HG02678 (cell line): ENCODE data around the gene SIK2.

Experiments used
- ATAC-seq: cut with Tn5 transposase; IDR thresholded peaks from one replicate; pipeline ENCODE4 v1.9.1; 2021; ENCODE audit warnings: mild to moderate bottlenecking, moderate library complexity; ENCODE audit not compliant: unreplicated experiment

SIK2 gene

GRCh38 chr11:111601979-111602864 is at the start of gene SIK2:
Gene SIK2 (plus strand): TSS chr11:111602449. CDS start chr11:111602564, 115 bp downstream.
- peak; percentile 87 for ATAC-seq

GRCh38 chr11:111554532-111554931 is 47.7 kb upstream of the SIK2 start:
- no peak for ATAC-seq

GRCh38 chr11:111555255-111555654 is 47.0 kb upstream of the SIK2 start:
- no peak for ATAC-seq

- ATAC-seq: no peak
Observed at GRCh38 chr11:111557425-111558111, 44.7 kb upstream of the SIK2 start.

- no peak for ATAC-seq
Observed at GRCh38 chr11:111559800-111560464, 42.3 kb upstream of the SIK2 start.

- ATAC-seq: no peak
Observed at GRCh38 chr11:111560800-111561199, 41.4 kb upstream of the SIK2 start.

- ATAC-seq: no peak
Observed at GRCh38 chr11:111561306-111561705, 40.9 kb upstream of the SIK2 start.

- no peak for ATAC-seq
Observed at GRCh38 chr11:111561791-111562325, 40.4 kb upstream of the SIK2 start.

- ATAC-seq: no peak
Observed at GRCh38 chr11:111562692-111563389, 39.4 kb upstream of the SIK2 start.

- ATAC-seq: no peak
Observed at GRCh38 chr11:111565114-111565720, 37.0 kb upstream of the SIK2 start.

- no peak for ATAC-seq
Observed at GRCh38 chr11:111566324-111566723, 35.9 kb upstream of the SIK2 start.

- ATAC-seq: no peak
Observed at GRCh38 chr11:111569476-111569875, 32.8 kb upstream of the SIK2 start.

GRCh38 chr11:111570796-111571195 is 31.5 kb upstream of the SIK2 start:
- ATAC-seq: no peak

- ATAC-seq: no peak
Observed at GRCh38 chr11:111571829-111572501, 30.3 kb upstream of the SIK2 start.

- ATAC-seq: no peak
Observed at GRCh38 chr11:111572581-111572980, 29.7 kb upstream of the SIK2 start.

GRCh38 chr11:111573821-111574249 is 28.4 kb upstream of the SIK2 start:
- ATAC-seq: no peak

- ATAC-seq: no peak
Observed at GRCh38 chr11:111574373-111575225, 27.6 kb upstream of the SIK2 start.

- no peak for ATAC-seq
Observed at GRCh38 chr11:111575740-111576139, 26.5 kb upstream of the SIK2 start.

GRCh38 chr11:111577821-111578220 is 24.4 kb upstream of the SIK2 start:
- ATAC-seq: no peak
